Prostate gland (tissue), 2 donors: ENCODE measurements around the gene MARS1. TPM values are rescaled to one million over a fixed set of nuclear protein-coding genes. Genes with fewer than 3 reads are reported as not detected.
"Not testable (repeated sequence)": the region's sequence is repeated elsewhere in the genome, so short reads cannot be mapped to it uniquely, and the experiment has no call there.

ENCODE experiments used
- DNase-seq: peaks from one replicate; pipeline ENCODE4 v3.0.0-alpha.2; 2019; ENCODE audit warnings: low spot score
- H3K27ac ChIP-seq, 2 donors: fragments of 200-600 bp; sonication (generic); 2 replicates each; pipeline ENCODE4 v1.5.1; 2017 to 2019
- H3K27me3 ChIP-seq: fragments of 200-600 bp; sonication (generic); replicated peaks from 2 replicates; pipeline ENCODE4 v1.5.1; 2019; ENCODE audit not compliant: insufficient read depth
- H3K36me3 ChIP-seq, 2 donors: fragments of 200-600 bp; sonication (generic); 1 replicate in 1 of 2; 2 replicates in 1 of 2; pipeline versions ENCODE4 v1.5.1 to v1.8.1; 2017 to 2019
- H3K4me1 ChIP-seq: fragments of 200-600 bp; sonication (generic); replicated peaks from 2 replicates; pipeline ENCODE4 v1.5.1; 2019
- H3K4me3 ChIP-seq, 2 donors: fragments of 200-600 bp; sonication (generic); 2 replicates each; pipeline ENCODE4 v1.5.1; 2017 to 2019
- H3K9me3 ChIP-seq: fragments of 200-600 bp; sonication (generic); 2 replicates; pipeline ENCODE4 v1.5.1; 2017
- CTCF ChIP-seq, 4 experiments: fragments of 200-600 bp in 2 of 4; fragments of 450-650 bp in 2 of 4; sonication (generic) in 2 of 4; IDR thresholded peaks; 1 replicate in 3 of 4; 2 replicates in 1 of 4; pipeline ENCODE4 v1.5.1; 2016 to 2019; ENCODE audit warnings: antibody characterized with exemption in 4 of 4, mild to moderate bottlenecking in 2 of 4, moderate library complexity in 2 of 4
- POLR2A ChIP-seq: fragments of 450-650 bp; IDR thresholded peaks from one replicate; pipeline ENCODE4 v1.6.1; 2016; ENCODE audit warnings: antibody characterized with exemption, mild to moderate bottlenecking
- POLR2AphosphoS5 ChIP-seq: sonication (generic); formaldehyde crosslinking; IDR thresholded peaks from one replicate; pipeline ENCODE4 v1.6.1; 2017; ENCODE audit warnings: antibody characterized with exemption
- WGBS: methylation state at CpG from one replicate; pipeline ENCODE4 v1.1.5; 2018; 5-methylcytosine and 5-hydroxymethylcytosine counted together
- intact Hi-C: fragments of 100-400 bp; cut with DNase I; formaldehyde crosslinking; loops from one replicate; pipeline ENCODE4 v1.14.2; 2022
- microRNA counts, 2 donors: library from miRNA; unstranded; fragments of <30 nt; microRNA quantifications; one replicate each; lab custom pipeline; 2016 to 2017
- microRNA-seq: library from miRNA; unstranded; fragments of <30 nt; microRNA quantifications from one replicate; pipeline ENCODE4, GENCODE V29; 2016
- small RNA-seq, 2 donors: library from RNA; depleted of rRNA; stranded (forward); fragments of <200 nt; gene quantifications; one replicate each; pipeline ENCODE3, GENCODE V24; 2016
- total RNA-seq, 2 donors: library from RNA; depleted of rRNA; stranded (reverse); fragments of >200 nt; gene quantifications; one replicate each; pipeline ENCODE4 v1.1.0, GENCODE V29; 2016

Gene MARS1
- total RNA-seq, 2 donors from 2014 or later = 67.2 to 90.0 TPM

GRCh38 chr12:57558864-57559263, 71.0 kb downstream of the MARS1 start:
- DNase-seq = no peak
- H3K27ac ChIP-seq = no peak overlapping the region

GRCh38 chr12:57560516-57560915, 72.6 kb downstream of the MARS1 start:
- no peak for TF ChIP-seq POLR2AphosphoS5
- TF ChIP-seq CTCF (IDR thresholded peaks at IDR 0.05) = no peak
- no peak for TF ChIP-seq POLR2A
- DNase-seq = no peak
- Histone ChIP-seq H3K27me3 (no peaks in the 10 kb centered on the region), H3K4me1 (no peaks in the 10 kb centered on the region), H3K27ac (no peak overlapping the region), H3K9me3 (no peaks in the 10 kb centered on the region), H3K36me3 (no peaks in the 10 kb centered on the region), H3K4me3 (no peak overlapping the region)
- 80% methylated on average over 2 of the region's 2 CpGs for WGBS
- intact Hi-C loops = no loop called here

More at GRCh38 chr12:57558864-57559263, 71.0 kb downstream of the MARS1 start:
- H3K27me3 ChIP-seq = no peaks in the 10 kb centered on the region
- TF ChIP-seq POLR2A = no peak
- no peak for TF ChIP-seq CTCF (IDR thresholded peaks at IDR 0.05)
- TF ChIP-seq POLR2AphosphoS5 = no peak
- no peak overlapping the region for H3K4me3 ChIP-seq
- H3K9me3 ChIP-seq = no peaks in the 10 kb centered on the region
- H3K4me1 ChIP-seq = no peaks in the 10 kb centered on the region
- 86% methylated on average over 4 of the region's 4 CpGs for WGBS
- intact Hi-C loops = no loop called here
- no peaks in the 10 kb centered on the region for H3K36me3 ChIP-seq

- H3K4me3 ChIP-seq, H3K36me3 ChIP-seq, H3K27ac ChIP-seq, H3K4me1 ChIP-seq, H3K9me3 ChIP-seq, intact Hi-C loops, H3K27me3 ChIP-seq, DNase-seq: not testable (repeated sequence)
- 78% methylated on average over 1 of the region's 1 CpG for WGBS
These were observed 73.2 kb downstream of the MARS1 start for GRCh38 chr12:57561117-57561516.

- H3K4me3 ChIP-seq = no peak overlapping the region
- WGBS = 68% methylated on average over 4 of the region's 4 CpGs
- no peaks in the 10 kb centered on the region for H3K36me3 ChIP-seq
- no peak overlapping the region for H3K27ac ChIP-seq
- no peaks in the 10 kb centered on the region for H3K4me1 ChIP-seq
- H3K9me3 ChIP-seq = no peaks in the 10 kb centered on the region
- intact Hi-C loops = no loop called here
- H3K27me3 ChIP-seq = no peaks in the 10 kb centered on the region
- TF ChIP-seq CTCF (IDR thresholded peaks at IDR 0.05) = no peak
- no peak for TF ChIP-seq POLR2A
- no peak for TF ChIP-seq POLR2AphosphoS5
- no peak for DNase-seq
These were observed 75.5 kb downstream of the MARS1 start for GRCh38 chr12:57563358-57563757.

GRCh38 chr12:57564178-57564740, 76.4 kb downstream of the MARS1 start:
- Histone ChIP-seq H3K4me1 (no peaks in the 10 kb centered on the region), H3K9me3 (no peaks in the 10 kb centered on the region), H3K4me3 (no peak overlapping the region), H3K27me3 (no peaks in the 10 kb centered on the region), H3K27ac (no peak overlapping the region), H3K36me3 (no peaks in the 10 kb centered on the region)
- TF ChIP-seq POLR2AphosphoS5 (no peak), POLR2A (no peak), CTCF (IDR thresholded peaks at IDR 0.05) (no peak)
- intact Hi-C loops = no loop called here
- WGBS = 89% methylated on average over 7 of the region's 7 CpGs
- no peak for DNase-seq

MicroRNAs encoded within 50 kb of the gene (microRNA counts, 767-probe panel; counts per million panel counts)
- microRNA hsa-miR-616-3p (lab: Ali Mortazavi, UCI) = 431 to 659 counts per million in 2 donors

Small RNA genes within 50 kb of the gene (microRNA-seq; reads per million reads assigned to microRNA genes)
- gene MIR616 (0.59 reads per million), gene MIR6758 (0.25 reads per million)

Small RNA genes within 50 kb of the gene (small RNA-seq; reads per million reads assigned to genes)
- 0 reads per million in 2 donors for gene MIR616

Other genes with a start within 250 kb of the MARS1 start
- gene STAC3, start 236.9 kb upstream of the MARS1 start, total RNA-seq = 10 to 100 TPM in 1 of 2 donors, 1 to 10 TPM in 1; 4.8 to 20.9 TPM
- gene R3HDM2, start 57.0 kb upstream of the MARS1 start, total RNA-seq = 10 to 100 TPM; 38.7 to 80.9 TPM
- gene INHBC, start 53.3 kb upstream of the MARS1 start, total RNA-seq = under 1 TPM; 0.46 to 0.57 TPM
- gene INHBE, start 32.8 kb upstream of the MARS1 start, total RNA-seq = not detected
- 10 to 100 TPM in 1 of 2 donors, 1 to 10 TPM in 1; 1.7 to 11.5 TPM for gene GLI1, start 28.3 kb upstream of the MARS1 start, total RNA-seq
- 10 to 100 TPM in 1 of 2 donors, 1 to 10 TPM in 1; 3.5 to 13.6 TPM for gene ARHGAP9, start 8.2 kb upstream of the MARS1 start, total RNA-seq
- gene DDIT3, start 32.4 kb downstream of the MARS1 start, total RNA-seq = 10 to 100 TPM; 39.0 to 51.8 TPM
- 10 to 100 TPM; 54.5 to 92.1 TPM for gene MBD6, start 34.8 kb downstream of the MARS1 start, total RNA-seq
- 100 to 1,000 TPM; 131 to 157 TPM for gene DCTN2, start 59.1 kb downstream of the MARS1 start, total RNA-seq
- gene KIF5A, start 62.0 kb downstream of the MARS1 start, total RNA-seq = 1 to 10 TPM in 1 of 2 donors, under 1 TPM in 1; 0.50 to 3.7 TPM
- 10 to 100 TPM; 37.4 to 51.1 TPM for gene PIP4K2C, start 103.1 kb downstream of the MARS1 start, total RNA-seq
- gene DTX3, start 116.8 kb downstream of the MARS1 start, total RNA-seq = 10 to 100 TPM; 42.2 to 59.9 TPM
- 10 to 100 TPM; 16.6 to 32.5 TPM for gene ARHGEF25, start 123.4 kb downstream of the MARS1 start, total RNA-seq
- gene B4GALNT1, start 145.1 kb downstream of the MARS1 start, total RNA-seq = 1 to 10 TPM; 2.2 to 6.7 TPM
- 100 to 1,000 TPM; 210 to 321 TPM for gene OS9, start 206.1 kb downstream of the MARS1 start, total RNA-seq